ENCODE data around the gene STIL.
"Not testable (repeated sequence)": the region's sequence is repeated elsewhere in the genome, so short reads cannot be mapped to it uniquely, and the experiment has no call there.

STIL gene

DNA sequence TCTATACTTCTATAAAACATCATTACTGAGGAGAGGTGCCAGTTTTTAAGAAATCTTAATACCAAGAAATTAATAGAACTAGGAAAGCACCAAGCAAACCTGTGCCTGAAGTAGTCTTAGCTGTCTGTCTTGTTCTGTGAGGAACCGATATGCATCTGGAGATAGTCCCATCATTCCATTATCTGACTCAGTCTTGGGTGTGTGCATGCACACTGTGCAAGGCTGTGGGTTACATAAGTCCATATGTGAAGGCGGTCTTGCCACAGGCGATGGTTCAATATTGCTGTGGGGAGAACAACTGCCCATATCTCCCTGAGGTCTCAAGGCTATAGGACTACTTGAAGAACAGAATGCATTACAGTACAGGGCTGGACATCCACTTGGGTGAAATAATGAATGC, 33.8 kb downstream of the STIL start:
- no peak for DNase-seq
- Histone ChIP-seq H3K4me2 (ENCODE audit: insufficient read depth, low read length) (no peak overlapping the region), H3K9me3 (ENCODE audit: insufficient read depth, low read length, severe bottlenecking) (no peaks in the 10 kb centered on the region), H3K4me3 (ENCODE audit: low read depth in 1 of 2, low read length in 2 of 2) (no peak overlapping the region), H3K4me1 (ENCODE audit: insufficient read depth, low read length) (no peaks in the 10 kb centered on the region), H3K27me3 (ENCODE audit: insufficient read depth, low read length, poor library complexity) (no peaks in the 10 kb centered on the region), H3K27ac (ENCODE audit: low read length) (no peak overlapping the region), H3K79me2 (ENCODE audit: insufficient read depth, low read length) (peaks cover 69% of the 10 kb centered on the region), H4K20me1 (ENCODE audit: insufficient read depth, low read length) (peaks cover 16% of the 10 kb centered on the region; the same call in 1 of the 2 replicates), H3K9ac (ENCODE audit: low read depth, low read length) (no peak overlapping the region), H2AFZ (ENCODE audit: low read depth, low read length) (no peak overlapping the region), H3K36me3 (ENCODE audit: insufficient read depth, low read length) (peaks cover 86% of the 10 kb centered on the region)
- ATAC-seq (ENCODE audit: insufficient read depth, low read depth), result no peak
- no peak for TF ChIP-seq EZH2 (IDR thresholded peaks at IDR 0.05; ENCODE audit: borderline replicate concordance, low read depth, low read length, severe bottlenecking)
- TF ChIP-seq, protein P1, sequence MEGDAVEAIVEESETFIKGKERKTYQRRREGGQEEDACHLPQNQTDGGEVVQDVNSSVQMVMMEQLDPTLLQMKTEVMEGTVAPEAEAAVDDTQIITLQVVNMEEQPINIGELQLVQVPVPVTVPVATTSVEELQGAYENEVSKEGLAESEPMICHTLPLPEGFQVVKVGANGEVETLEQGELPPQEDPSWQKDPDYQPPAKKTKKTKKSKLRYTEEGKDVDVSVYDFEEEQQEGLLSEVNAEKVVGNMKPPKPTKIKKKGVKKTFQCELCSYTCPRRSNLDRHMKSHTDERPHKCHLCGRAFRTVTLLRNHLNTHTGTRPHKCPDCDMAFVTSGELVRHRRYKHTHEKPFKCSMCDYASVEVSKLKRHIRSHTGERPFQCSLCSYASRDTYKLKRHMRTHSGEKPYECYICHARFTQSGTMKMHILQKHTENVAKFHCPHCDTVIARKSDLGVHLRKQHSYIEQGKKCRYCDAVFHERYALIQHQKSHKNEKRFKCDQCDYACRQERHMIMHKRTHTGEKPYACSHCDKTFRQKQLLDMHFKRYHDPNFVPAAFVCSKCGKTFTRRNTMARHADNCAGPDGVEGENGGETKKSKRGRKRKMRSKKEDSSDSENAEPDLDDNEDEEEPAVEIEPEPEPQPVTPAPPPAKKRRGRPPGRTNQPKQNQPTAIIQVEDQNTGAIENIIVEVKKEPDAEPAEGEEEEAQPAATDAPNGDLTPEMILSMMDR (IDR thresholded peaks at IDR 0.05; ENCODE audit: borderline replicate concordance, extremely low read depth, low read length, poor library complexity, severe bottlenecking), result no peak

DNA sequence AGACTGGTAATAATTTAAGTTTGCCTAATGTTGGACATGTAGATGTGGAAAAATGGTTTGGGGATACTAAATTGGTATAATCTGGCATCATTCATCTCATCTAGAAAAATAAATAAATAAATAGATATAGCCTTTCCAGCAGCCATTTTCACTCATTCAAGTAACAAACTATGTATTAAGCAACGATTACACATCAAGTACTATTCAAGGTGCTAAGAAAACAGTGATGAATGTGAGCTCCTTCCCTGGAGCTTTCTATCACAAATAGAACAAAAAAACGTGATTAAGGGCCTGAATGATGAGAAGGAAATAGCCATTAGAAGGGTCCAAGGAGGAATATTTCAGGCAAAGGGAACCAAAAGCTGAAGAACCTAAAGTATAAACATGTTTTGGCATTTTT, 37.1 kb downstream of the STIL start:
- ATAC-seq (ENCODE audit: insufficient read depth, low read depth) (no peak), DNase-seq (no peak)
- H3K36me3 ChIP-seq (ENCODE audit: insufficient read depth, low read length), result peaks cover 75% of the 10 kb centered on the region
- peaks cover 76% of the 10 kb centered on the region for H3K79me2 ChIP-seq (ENCODE audit: insufficient read depth, low read length)
- no peak overlapping the region for H3K4me3 ChIP-seq (ENCODE audit: low read depth in 1 of 2, low read length in 2 of 2)
- H3K9ac ChIP-seq (ENCODE audit: low read depth, low read length), result no peak overlapping the region
- no peak overlapping the region for H3K4me2 ChIP-seq (ENCODE audit: insufficient read depth, low read length)
- H4K20me1 ChIP-seq (ENCODE audit: insufficient read depth, low read length), result peaks cover 27% of the 10 kb centered on the region; the same call in 1 of the 2 replicates
- no peak overlapping the region for H3K27ac ChIP-seq (ENCODE audit: low read length)
- no peaks in the 10 kb centered on the region for H3K9me3 ChIP-seq (ENCODE audit: insufficient read depth, low read length, severe bottlenecking)
- no peak for TF ChIP-seq EZH2 (IDR thresholded peaks at IDR 0.05; ENCODE audit: borderline replicate concordance, low read depth, low read length, severe bottlenecking)
- TF ChIP-seq, protein P1 (IDR thresholded peaks at IDR 0.05; ENCODE audit: borderline replicate concordance, extremely low read depth, low read length, poor library complexity, severe bottlenecking), result no peak
- no peaks in the 10 kb centered on the region for H3K4me1 ChIP-seq (ENCODE audit: insufficient read depth, low read length)
- no peaks in the 10 kb centered on the region for H3K27me3 ChIP-seq (ENCODE audit: insufficient read depth, low read length, poor library complexity)
- no peak overlapping the region for H2AFZ ChIP-seq (ENCODE audit: low read depth, low read length)

DNA sequence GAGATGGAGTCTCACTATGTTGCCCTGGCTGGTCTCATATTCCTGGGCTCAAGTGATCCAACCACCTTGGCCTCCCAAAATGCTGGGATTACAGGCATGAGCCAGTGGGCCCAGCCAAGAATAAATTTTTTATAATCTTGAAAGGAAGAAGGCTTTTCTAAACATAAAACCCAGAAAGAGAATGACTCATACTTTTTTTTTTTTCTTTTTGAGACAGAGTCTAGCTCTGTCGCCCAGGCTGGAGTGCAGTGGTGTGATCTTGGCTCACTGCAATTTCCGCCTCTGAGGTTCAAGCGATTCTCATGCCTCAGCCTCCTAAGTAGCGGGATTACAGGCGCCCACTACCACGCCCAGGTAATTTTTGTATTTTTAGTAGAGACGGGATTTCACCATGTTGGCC, 38.1 kb downstream of the STIL start:
- H3K27ac ChIP-seq (ENCODE audit: low read length); H3K9me3 ChIP-seq (ENCODE audit: insufficient read depth, low read length, severe bottlenecking); DNase-seq; ATAC-seq (ENCODE audit: insufficient read depth, low read depth); H3K9ac ChIP-seq (ENCODE audit: low read depth, low read length); H3K4me3 ChIP-seq (ENCODE audit: low read depth in 1 of 2, low read length in 2 of 2); H2AFZ ChIP-seq (ENCODE audit: low read depth, low read length); H3K4me1 ChIP-seq (ENCODE audit: insufficient read depth, low read length); H3K27me3 ChIP-seq (ENCODE audit: insufficient read depth, low read length, poor library complexity); H3K4me2 ChIP-seq (ENCODE audit: insufficient read depth, low read length): not testable (repeated sequence)
- H3K36me3 ChIP-seq (ENCODE audit: insufficient read depth, low read length), result peaks cover 76% of the 10 kb centered on the region
- H4K20me1 ChIP-seq (ENCODE audit: insufficient read depth, low read length), result peaks cover 27% of the 10 kb centered on the region; the same call in 1 of the 2 replicates
- peaks cover 68% of the 10 kb centered on the region for H3K79me2 ChIP-seq (ENCODE audit: insufficient read depth, low read length)

DNA sequence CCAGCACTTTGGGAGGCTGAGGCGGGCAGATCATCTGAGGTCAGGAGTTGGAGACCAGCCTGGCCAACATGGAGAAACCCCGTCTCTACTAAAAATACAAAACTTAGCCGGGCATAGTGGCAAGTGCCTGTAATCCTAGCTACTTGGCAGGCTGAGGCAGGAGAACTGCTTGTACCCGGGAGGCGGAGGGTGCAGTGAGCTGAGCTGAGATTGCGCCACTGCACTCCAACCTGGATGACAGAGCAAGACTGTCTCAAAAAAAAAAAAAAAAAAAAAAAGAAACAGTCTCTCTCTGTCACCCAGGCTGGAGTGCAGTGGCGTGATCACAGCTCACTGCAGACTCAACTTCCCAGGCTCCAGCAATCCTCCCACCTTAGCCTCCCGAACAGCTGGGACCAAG, 48.4 kb downstream of the STIL start:
- not testable (repeated sequence) for ATAC-seq (ENCODE audit: insufficient read depth, low read depth); H3K9ac ChIP-seq (ENCODE audit: low read depth, low read length)
- H3K36me3 ChIP-seq (ENCODE audit: insufficient read depth, low read length), result peaks cover 89% of the 10 kb centered on the region

More for the DNA sequence above, 48.4 kb downstream of the STIL start:
- not testable (repeated sequence) for H3K4me3 ChIP-seq (ENCODE audit: low read depth in 1 of 2, low read length in 2 of 2); H4K20me1 ChIP-seq (ENCODE audit: insufficient read depth, low read length); H3K79me2 ChIP-seq (ENCODE audit: insufficient read depth, low read length); H2AFZ ChIP-seq (ENCODE audit: low read depth, low read length); H3K4me1 ChIP-seq (ENCODE audit: insufficient read depth, low read length); H3K4me2 ChIP-seq (ENCODE audit: insufficient read depth, low read length); H3K27ac ChIP-seq (ENCODE audit: low read length); H3K27me3 ChIP-seq (ENCODE audit: insufficient read depth, low read length, poor library complexity); DNase-seq; H3K9me3 ChIP-seq (ENCODE audit: insufficient read depth, low read length, severe bottlenecking)

All from DND-41 (cell line).